Activated CD4-positive, alpha-beta T cell treated with anti-CD3 and anti-CD28 coated beads, Interleukin-2, amount 50 U/mL, for 48 hours (primary cell): ENCODE data around the gene INO80B.
"Not testable (repeated sequence)": the region's sequence is repeated elsewhere in the genome, so short reads cannot be mapped to it uniquely, and the experiment has no call there.

Source experiments
- DNase-seq, 2 experiments: peaks; one replicate each; pipeline ENCODE4 v3.0.0-alpha.2; 2020

INO80B gene

GRCh38 chr2:74482801-74483674 is 28.2 kb downstream of the INO80B start, which contains the start of the genes CCDC142 and TTC31:
Gene CCDC142 (minus strand): TSS chr2:74482998. CDS start chr2:74482837, 161 bp downstream.
Gene TTC31 (plus strand): TSS chr2:74483081. CDS start chr2:74483096, 15 bp downstream.
- DNase-seq, result peak; percentile 94 to 97

- DNase-seq, result not testable (repeated sequence)
Observed at GRCh38 chr2:74483675-74484164, 28.8 kb downstream of the INO80B start.

DNA sequence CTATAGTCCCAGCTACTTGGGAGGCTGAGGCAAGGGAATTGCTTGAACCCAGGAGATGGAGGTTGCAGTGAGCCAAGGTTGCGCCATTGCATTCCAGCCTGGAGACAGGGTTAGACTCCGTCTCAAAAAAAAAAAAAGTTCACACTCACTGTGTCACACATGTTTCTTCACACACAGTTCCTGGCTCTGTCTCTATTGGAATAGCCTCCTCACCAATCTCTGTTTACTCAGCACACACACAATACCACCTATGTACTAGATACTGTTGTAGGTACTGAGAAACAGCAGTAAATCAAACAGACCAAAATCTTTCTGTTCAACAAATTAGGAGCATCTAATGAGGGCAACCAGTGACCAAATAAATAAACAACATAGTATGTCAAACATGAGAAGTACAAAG is 31.3 kb downstream of the INO80B start:
- DNase-seq, result no peak

GRCh38 chr2:74488643-74489481 is 34.0 kb downstream of the INO80B start:
- DNase-seq, result no peak

DNA sequence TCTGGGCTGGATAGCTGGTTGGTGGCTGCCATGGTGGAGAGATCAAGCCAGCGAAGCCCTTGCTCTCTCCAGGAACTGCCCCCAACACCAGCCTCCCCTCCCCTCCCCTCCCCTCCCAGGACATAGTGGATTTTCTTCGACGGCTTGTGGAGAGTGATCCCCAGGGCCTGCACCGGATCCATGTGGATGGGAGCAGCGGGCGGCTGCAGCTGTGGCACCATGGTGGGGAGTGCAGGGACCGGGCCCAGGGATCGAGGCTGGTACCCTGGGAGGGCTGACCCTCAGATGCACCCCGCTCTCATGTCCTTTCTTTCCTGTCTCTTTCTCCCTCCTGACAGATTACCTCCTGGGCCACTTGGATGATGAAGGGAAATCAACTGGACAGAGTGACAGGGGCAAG is 35.0 kb downstream of the INO80B start:
- no peak for DNase-seq

- DNase-seq, result no peak
Observed at GRCh38 chr2:74491648-74492544, 37.0 kb downstream of the INO80B start.

- DNase-seq, result no peak
Observed at GRCh38 chr2:74493546-74493945, 38.7 kb downstream of the INO80B start.

GRCh38 chr2:74495440-74495839 is 40.6 kb downstream of the INO80B start:
- DNase-seq, result no peak

- no peak for DNase-seq
Observed at GRCh38 chr2:74496997-74497776, 42.3 kb downstream of the INO80B start.

GRCh38 chr2:74497777-74498499 is 43.1 kb downstream of the INO80B start:
- DNase-seq, result peak; percentile 30 to 53

GRCh38 chr2:74498500-74499266 is 43.8 kb downstream of the INO80B start:
- DNase-seq, result peak; percentile 43 to 51

DNA sequence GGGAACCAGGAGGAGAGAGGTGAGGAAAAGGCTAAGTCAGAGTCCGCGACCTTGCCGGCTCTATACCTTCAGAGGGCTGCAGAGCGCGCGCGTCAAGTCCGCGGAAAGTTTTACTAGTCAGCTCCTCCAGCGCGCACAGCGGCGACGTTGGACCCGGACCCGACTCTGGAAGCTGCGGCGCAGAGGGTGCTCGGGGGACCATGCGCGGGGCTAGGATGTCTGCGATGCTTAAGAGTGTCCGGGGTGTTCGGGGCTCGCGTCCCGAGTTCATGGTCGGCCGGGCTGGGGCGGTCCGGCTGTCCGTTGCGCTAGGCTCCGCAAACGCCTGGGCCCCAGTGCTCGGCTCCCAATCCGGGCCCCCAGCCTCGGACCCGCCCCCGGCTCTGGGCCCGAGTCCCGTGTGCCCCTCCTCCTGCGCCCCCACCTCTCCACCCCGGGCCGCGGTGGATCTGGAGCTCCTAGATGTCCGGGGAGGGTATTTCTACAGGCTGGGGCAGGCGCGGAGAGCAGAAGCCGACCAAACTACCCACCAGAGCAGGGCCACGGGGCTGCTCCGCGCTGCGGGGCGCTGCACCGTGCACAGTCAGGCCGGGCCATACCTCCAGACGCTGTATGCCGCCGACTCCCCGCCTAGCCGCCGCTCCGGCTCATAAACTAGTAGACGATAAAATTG is 44.5 kb downstream of the INO80B start, which contains the start of gene LBX2:
Gene LBX2 (minus strand): TSS at position 337 of the 673 bp plus-strand sequence. CDS start 66 bp downstream, at position 271.
- DNase-seq, result peak; percentile 52 to 61

DNA sequence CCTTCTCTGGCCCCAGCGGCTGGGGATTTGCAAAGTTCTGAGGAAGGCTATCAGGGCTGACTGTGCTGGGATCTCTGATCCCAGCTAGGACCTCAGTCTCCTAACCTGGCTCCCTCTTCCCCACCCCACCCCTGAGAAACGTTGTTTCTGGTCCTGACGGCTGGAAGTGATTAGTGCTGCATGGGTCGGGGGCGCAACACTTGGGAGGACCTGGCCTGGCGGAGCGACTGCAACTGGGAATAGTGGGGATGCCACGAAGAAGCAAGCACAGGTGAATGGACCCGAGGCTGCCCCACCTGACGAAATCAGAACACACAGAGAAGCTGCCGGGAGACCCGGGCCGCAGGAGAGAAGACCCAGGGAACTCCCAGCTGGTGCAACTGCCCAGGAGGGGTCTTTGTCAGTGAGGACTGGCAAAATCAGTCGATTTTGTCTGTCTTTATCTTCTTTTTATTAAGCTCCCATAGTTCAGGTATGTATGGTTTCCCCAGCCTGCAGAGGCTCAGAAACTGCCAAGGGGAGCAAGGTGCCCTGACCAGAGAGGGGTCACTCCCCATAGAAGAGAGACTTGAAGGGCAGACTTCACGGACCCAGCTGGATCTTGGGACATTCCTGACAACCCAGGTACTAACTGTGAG is 45.2 kb downstream of the INO80B start:
- no peak for DNase-seq

GRCh38 chr2:74500578-74500946 is 45.7 kb downstream of the INO80B start:
- DNase-seq, result no peak

- no peak for DNase-seq
Observed at GRCh38 chr2:74501335-74502071, 46.6 kb downstream of the INO80B start.

DNA sequence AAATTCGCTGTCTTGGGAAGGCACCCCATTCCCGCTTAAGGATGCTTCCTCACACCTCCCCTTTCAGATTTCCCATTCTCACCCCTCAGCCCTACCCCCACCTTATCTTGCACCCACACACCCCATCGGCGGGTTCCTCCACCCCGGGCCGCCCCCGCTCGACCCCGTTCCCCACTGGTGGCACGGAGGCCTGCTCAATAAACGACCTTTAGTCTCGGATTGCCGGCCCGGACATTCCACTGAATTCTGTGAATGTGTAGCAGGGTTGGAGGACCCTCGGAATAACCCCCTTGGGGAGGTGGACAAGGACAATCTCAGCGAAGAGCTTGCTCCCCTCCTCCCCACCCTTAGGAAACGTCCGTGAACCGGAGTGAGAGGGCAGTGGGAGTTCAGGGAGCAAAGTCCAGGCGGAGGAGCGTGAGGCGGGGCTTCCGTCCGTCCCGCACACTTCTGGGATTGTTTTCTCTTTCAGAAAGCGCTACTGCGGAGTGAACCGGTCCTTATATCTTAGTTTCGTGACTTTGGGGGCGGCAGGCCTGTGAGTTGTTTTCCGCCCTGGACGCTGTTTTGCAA is 47.3 kb downstream of the INO80B start:
- DNase-seq, result no peak

DNA sequence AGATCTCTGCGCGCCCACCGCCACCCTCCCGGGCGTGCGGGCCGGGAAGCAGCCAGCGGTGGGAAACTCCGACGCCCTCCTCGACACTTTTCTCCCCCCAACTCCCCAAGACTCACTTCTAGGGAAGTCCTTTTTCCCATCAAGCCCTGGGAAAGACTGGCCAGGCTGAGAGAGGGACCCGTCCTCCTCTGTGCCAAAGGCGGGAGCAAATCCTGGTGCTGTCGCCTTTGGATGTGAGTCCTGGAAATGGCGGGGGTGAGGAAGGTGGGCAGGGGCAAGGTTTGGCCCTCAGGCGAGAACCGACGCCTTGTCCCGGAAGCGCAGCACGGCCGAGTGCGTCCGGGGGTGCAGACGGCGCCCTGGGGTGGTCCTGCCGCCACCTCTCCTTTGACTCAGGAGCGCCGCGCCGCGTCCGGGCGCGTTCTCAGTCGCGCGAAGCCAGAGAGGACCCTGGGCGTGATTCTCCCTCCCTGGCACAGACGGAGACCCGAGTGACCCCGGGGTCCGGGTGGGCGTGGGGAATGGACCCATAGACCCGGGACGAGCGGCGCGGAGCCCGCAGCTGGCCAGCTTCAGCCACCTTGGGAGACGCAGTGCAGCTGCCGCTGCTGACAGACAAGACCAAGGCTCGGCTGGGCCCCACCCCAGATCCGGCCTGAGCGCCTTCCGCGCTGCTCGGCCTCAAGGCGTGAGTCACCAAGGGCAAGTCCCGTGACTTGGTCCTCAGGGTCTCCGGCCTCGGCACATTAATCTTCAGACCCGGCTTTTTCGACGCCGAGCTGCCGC is 48.0 kb downstream of the INO80B start:
- DNase-seq, result peak; percentile 59 to 69
